GM08714 (cell line): Measurements from ENCODE around the gene RXRA.

Experiments used
- H3K4me3 ChIP-seq: fragments of 200-500 bp; sonication (Bioruptor generic); 2 replicates; pipeline ENCODE4 v1.5.1; 2014; ENCODE audit warnings: mild to moderate bottlenecking, low read length, inconsistent platforms
- ZNF274 ChIP-seq: IDR thresholded peaks from 2 replicates; pipeline ENCODE4 v1.6.1; 2012; ENCODE audit warnings: mild to moderate bottlenecking, low read depth, low read length

The RXRA gene

DNA sequence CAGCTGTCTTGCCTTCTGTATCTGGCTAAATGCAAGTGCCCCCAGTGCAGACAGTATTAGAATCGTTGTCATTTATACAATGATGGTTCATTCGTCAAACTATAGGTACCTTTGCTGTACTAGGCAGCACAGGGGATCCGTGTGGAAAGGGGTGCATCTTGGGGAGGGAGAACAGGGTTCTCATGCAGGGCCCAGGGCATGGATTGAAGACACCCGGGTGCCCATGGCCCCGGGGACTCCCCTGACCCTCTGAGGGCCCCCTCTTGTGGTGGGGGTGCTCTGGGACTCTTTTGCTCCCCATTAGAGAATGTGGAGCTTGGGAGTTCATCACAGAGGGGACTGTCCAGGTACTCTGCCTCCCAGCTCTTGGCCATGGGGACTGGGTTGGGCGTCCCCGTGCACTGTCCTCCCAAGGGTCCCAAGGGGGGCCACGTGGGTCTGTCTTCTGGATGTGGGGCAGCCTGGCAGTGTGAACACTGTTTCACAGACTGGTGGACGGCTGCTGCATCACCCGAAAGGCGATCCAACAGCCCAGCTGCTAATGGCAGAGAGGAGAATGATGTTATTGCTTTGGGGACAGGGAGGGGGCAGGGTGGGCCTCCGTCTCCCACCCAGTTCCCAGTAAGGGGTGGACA lies 36.9 kb upstream of the RXRA start:
- H3K4me3 ChIP-seq, result no peak overlapping the region
- no peak for TF ChIP-seq ZNF274

GRCh38 chr9:134290603-134291451 lies 35.4 kb upstream of the RXRA start:
- no peak overlapping the region for H3K4me3 ChIP-seq
- no peak for TF ChIP-seq ZNF274

- TF ChIP-seq ZNF274, result no peak
- no peak overlapping the region for H3K4me3 ChIP-seq
Measured at GRCh38 chr9:134291452-134291881, 34.8 kb upstream of the RXRA start.

DNA sequence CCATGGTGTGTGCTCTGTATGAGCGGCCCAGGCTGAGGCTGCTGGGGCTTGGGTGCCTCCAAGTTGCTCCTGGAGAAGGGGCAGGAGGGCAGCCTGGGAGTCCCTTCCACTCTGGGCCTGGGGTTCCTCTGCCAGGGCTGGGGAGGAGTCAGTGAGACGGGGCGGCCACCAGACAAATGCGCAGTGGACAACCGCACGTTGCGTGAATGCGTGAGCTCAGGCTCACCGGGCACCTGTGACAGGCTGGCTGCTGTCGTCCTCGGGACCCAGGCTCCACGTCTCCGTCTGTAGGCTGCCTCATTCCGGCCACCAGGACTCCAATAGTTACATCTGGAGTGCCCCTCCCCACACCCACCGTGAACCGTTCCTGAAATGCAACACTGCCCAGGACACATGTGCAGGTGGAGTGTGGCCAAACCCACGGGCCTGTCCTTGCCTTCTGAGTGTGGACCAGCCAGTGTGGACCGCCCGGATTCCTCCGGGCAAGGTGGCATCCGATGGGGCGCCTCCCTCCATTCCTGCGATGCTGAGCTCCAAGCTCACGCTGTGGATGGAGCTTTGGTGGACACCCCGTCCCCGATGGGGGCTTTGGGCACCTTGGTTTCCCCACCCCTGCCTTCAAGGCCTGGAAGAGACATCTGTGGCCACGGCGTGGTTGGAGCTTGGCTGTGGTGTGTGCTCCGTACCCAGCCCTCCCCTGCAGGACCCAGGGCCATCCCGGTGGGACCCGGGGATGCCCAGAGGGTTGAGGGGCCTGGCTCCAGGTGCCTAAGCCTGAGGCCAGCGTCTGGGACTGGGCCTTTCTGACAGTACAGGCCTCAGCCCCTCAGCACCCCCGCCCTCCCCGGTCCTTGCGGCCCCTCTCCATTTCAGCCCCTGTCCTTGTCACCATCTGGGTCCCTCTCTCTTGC lies 34.0 kb upstream of the RXRA start:
- no peak for TF ChIP-seq ZNF274
- no peak overlapping the region for H3K4me3 ChIP-seq

DNA sequence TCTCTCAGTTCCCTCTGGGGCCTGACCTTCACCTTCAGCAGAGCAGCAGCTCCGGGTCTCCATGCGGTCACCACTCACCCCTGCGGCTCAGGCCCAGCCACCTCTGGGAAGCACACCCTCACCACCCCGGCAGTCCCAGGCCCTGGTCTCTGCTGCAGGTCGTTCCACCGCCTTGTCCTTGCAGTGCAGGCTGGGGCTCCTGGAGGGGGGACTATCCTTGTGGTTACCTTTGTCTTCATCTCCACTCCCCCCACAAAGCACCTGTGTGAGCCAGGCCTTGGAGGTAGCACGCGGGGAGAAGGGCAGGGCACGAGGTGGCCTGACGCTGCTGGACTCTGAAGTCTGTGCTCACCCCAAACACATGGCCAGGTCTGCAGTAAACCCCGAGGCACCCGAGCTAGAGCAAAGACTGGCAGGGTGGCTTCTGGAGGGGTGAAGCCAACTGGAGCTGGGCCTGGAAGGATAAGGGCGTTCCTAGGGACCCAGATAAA lies 33.2 kb upstream of the RXRA start:
- TF ChIP-seq ZNF274, result no peak
- no peak overlapping the region for H3K4me3 ChIP-seq

DNA sequence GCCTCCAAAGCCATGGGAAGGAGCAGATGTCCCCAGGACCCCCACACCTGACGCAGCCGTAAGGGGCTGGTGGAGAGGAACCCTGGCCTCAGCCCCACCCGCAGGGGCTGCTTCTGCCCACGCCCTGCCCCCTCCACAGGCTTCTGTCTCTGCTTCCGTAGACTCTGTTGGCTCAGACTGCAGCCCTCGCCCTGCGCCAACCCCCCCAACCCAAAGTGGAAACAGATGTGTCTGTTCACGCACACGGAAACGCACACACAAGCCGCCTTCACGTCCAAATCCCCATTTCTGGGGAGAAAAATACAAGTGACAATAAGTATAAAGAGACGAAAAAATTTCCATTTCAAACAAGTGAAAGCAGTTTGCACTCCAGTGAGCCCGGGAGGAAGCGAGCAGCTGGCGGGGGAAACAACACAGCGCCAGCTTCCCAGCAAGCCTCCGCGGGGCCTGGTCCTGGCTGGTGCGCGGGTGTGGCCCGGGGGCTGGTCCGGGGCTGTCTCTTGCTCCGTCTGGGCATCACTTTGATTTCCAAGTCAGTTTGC lies 32.6 kb upstream of the RXRA start:
- TF ChIP-seq ZNF274, result no peak
- no peak overlapping the region for H3K4me3 ChIP-seq

DNA sequence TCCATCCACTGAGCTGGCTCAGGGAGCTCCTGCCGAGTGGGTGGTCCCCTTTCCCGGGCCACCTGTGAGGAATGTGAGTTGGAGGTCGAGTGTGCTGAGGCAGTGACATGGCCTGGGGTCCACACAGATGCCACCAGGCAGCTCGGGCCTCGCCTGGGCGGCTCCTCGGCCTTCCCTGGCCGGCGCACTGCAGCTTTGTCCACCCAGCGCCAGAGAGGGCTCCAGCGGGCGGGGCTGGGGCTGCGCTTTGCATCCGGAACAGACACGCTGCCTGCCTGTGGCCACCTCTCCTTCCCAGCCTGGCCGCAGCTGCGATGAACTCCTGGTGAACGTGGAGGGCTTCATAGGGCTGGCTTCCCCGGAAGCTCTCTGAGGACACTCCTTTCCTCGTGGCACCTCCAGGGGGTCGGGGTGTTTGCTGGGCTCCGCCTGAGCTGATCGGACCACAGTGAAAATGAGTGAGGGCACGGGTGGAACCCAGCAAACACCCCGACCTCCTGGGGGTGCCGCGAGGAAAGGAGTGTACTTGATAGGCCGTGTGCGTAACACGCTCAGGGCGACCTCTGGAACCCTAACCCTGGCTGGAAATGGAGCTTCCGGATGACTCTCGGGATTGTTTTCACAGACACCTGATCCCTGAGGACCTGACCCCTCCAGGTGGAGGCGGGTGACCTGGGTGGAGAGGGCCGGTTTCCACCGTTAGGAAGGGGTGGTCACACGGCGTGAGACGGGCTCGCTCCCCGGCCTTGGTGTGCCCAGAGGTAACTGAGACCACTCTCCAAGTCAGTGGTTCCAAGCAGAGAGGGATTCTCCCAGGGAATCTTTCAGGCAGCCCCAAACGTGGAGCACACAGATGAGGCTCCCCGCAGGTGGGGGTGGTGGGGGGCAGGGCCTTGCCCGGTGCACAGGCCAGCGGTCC lies 31.8 kb upstream of the RXRA start:
- no peak for TF ChIP-seq ZNF274
- no peak overlapping the region for H3K4me3 ChIP-seq

GRCh38 chr9:134295101-134295745 lies 31.0 kb upstream of the RXRA start:
- no peak for TF ChIP-seq ZNF274
- no peak overlapping the region for H3K4me3 ChIP-seq

DNA sequence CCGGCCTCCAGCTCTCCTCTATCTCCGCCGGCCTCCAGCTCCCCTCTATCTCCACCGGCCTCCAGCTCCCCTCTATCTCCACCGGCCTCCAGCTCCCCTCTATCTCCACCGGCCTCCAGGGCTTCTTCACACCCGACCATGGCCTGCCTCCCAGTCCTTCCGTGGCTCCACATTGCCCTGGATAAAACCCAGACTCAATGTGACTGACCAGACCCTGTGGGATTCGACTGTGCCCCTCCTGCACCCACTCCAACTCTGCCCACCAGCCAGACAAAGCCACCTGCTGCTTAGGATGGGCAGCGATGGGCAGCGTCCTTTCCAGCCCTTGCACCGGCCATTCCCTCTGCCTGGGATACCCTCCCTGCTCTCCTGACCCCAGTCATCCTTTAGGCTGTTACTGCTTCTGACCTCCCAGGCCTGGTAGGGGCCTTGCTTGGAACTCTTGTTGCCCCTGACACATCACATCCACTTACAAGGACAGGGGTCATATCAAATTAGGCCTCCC lies 30.5 kb upstream of the RXRA start:
- H3K4me3 ChIP-seq, result no peak overlapping the region
- TF ChIP-seq ZNF274, result no peak

DNA sequence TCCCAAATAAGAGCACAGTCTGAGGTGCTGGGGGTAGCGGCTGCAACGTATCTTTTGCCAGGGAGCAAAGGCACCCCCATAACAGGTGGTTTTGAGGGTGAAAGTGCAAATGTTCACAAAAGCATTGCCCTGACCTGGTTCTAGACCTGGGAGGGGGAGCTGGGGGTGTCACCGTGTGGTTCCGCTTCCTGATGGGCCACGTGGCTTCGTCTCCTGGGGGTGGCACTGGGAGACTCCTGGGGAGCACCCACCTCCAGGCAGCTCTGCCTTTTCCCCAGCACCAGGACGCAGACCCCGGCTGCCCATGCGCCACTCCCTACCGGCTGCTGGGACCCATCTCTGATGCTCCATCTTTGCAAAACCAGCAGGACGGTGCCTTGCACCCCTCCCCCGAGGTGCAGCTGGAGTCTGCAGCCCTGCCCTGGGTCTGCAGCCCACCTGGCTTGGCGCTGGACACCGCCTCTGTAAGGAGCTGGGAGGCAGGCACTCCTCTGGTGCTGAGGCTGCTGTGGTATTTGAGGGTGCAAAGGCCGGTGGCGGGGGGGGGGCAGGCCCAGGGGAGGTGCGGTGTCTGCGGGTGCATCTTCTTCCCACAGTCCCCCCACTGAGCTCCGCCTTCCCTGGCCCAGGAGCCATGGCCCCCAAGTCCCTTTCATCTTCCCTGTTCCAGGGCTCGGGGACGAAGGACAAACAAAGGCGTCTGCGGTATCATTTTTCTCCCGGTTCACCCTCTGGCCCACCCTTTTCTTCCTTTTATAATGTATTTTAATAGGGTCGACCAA lies 29.8 kb upstream of the RXRA start:
- H3K4me3 ChIP-seq, result no peak overlapping the region
- no peak for TF ChIP-seq ZNF274

GRCh38 chr9:134297083-134297410 lies 29.2 kb upstream of the RXRA start:
- no peak for TF ChIP-seq ZNF274
- H3K4me3 ChIP-seq, result no peak overlapping the region

- no peak for TF ChIP-seq ZNF274
Measured at GRCh38 chr9:134297576-134297975, 28.7 kb upstream of the RXRA start.

More at GRCh38 chr9:134297576-134297975, 28.7 kb upstream of the RXRA start:
- no peak overlapping the region for H3K4me3 ChIP-seq
